Keratinocyte (primary cell): ENCODE measurements around the gene ABHD18. TPM values are rescaled to one million over a fixed set of nuclear protein-coding genes. Genes with fewer than 3 reads are reported as not detected.

ENCODE experiments used
- DNase-seq: peaks from one replicate; pipeline ENCODE4 v3.0.0-alpha.2; 2011; ENCODE audit warnings: low read depth, missing footprints, low spot score
- FAIRE-seq: peaks from 2 replicates; lab custom pipeline; 2011; peaks lifted over from hg19 to GRCh38; lab: Jason Lieb, UNC
- H2AFZ ChIP-seq: 2 replicates; pipeline ENCODE4 v1.6.0; 2012; ENCODE audit warnings: low read length, control low read depth, inconsistent platforms; ENCODE audit not compliant: control insufficient read depth
- H3K27ac ChIP-seq: 2 replicates; pipeline ENCODE4 v1.5.1; 2011; ENCODE audit warnings: low read length; ENCODE audit not compliant: control insufficient read depth, insufficient read depth
- H3K27me3 ChIP-seq: 3 replicates; pipeline ENCODE4 v1.6.0; 2011; ENCODE audit warnings: low read length; ENCODE audit not compliant: control insufficient read depth, insufficient read depth; ENCODE audit errors: extremely low read depth
- H3K36me3 ChIP-seq, 2 experiments: 2 replicates in 1 of 2; 3 replicates in 1 of 2; pipeline ENCODE4 v1.5.1; 2011; ENCODE audit warnings: low read length in 2 of 2, mild to moderate bottlenecking in 1 of 2; ENCODE audit not compliant: control insufficient read depth in 2 of 2, insufficient read depth in 2 of 2; ENCODE audit errors: extremely low read depth in 1 of 2
- H3K4me1 ChIP-seq: 3 replicates; pipeline ENCODE4 v1.5.1; 2011; ENCODE audit warnings: low read length; ENCODE audit not compliant: control insufficient read depth, insufficient read depth; ENCODE audit errors: extremely low read depth
- H3K4me2 ChIP-seq: 3 replicates; pipeline ENCODE4 v1.6.0; 2011; ENCODE audit warnings: low read depth, low read length; ENCODE audit not compliant: control insufficient read depth, insufficient read depth; ENCODE audit errors: extremely low read depth
- H3K4me3 ChIP-seq, 3 experiments: fragments of 200-600 bp in 1 of 3; sonication (generic) in 1 of 3; 2 replicates in 2 of 3; 3 replicates in 1 of 3; pipeline ENCODE4 v1.5.1; 2011 to 2016; ENCODE audit warnings: low read length in 3 of 3, mild to moderate bottlenecking in 3 of 3, control low read depth in 2 of 3, inconsistent platforms in 1 of 3, low read depth in 1 of 3, mixed read lengths in 1 of 3, mixed run types in 1 of 3, moderate library complexity in 1 of 3; ENCODE audit not compliant: control insufficient read depth in 2 of 3, insufficient read depth in 2 of 3; ENCODE audit errors: extremely low read depth in 1 of 3
- H3K79me2 ChIP-seq: 2 replicates; pipeline ENCODE4 v1.6.0; 2012; ENCODE audit warnings: low read length; ENCODE audit not compliant: control insufficient read depth, insufficient read depth
- H3K9ac ChIP-seq: 3 replicates; pipeline ENCODE4 v1.6.0; 2011; ENCODE audit warnings: low read length; ENCODE audit not compliant: control insufficient read depth, insufficient read depth; ENCODE audit errors: extremely low read depth
- H3K9me1 ChIP-seq: 3 replicates; pipeline ENCODE4 v1.6.0; 2011; ENCODE audit warnings: low read length; ENCODE audit not compliant: control insufficient read depth, insufficient read depth; ENCODE audit errors: extremely low read depth
- H3K9me3 ChIP-seq: 2 replicates; pipeline ENCODE4 v1.5.1; 2012; ENCODE audit warnings: low read depth, low read length; ENCODE audit not compliant: control insufficient read depth
- H4K20me1 ChIP-seq: 3 replicates; pipeline ENCODE4 v1.6.0; 2011; ENCODE audit warnings: low read length; ENCODE audit not compliant: control insufficient read depth, insufficient read depth; ENCODE audit errors: extremely low read depth
- CTCF ChIP-seq, 3 experiments: IDR thresholded peaks in 1 of 3; conservative IDR thresholded peaks in 1 of 3; optimal IDR thresholded peaks in 1 of 3; 2 replicates in 2 of 3; 3 replicates in 1 of 3; pipeline versions ENCODE3 to v1.5.1; 2011; ENCODE audit warnings: low read length in 3 of 3, mild to moderate bottlenecking in 3 of 3, moderate library complexity in 2 of 3, control low read depth in 1 of 3, inconsistent platforms in 1 of 3; ENCODE audit not compliant: insufficient read depth in 2 of 3; ENCODE audit errors: extremely low read depth in 1 of 3
- EZH2 ChIP-seq: IDR thresholded peaks from one replicate; pipeline ENCODE4 v1.6.1; 2012; ENCODE audit warnings: inconsistent platforms, mild to moderate bottlenecking, low read length, moderate library complexity
- dilution Hi-C: fragments of 300-500 bp; cut with MboI; formaldehyde crosslinking; loops from one replicate; pipeline ENCODE4 v1.7.0; 2020; ENCODE audit warnings: low sequenced_read_pairs; ENCODE audit not compliant: extremely low pct_ligation_motif_present
- polyA plus RNA-seq, 5 experiments: library from polyadenylated mRNA; depleted of rRNA in 3 of 5; stranded (reverse) in 3 of 5; stranded (forward) in 1 of 5; unstranded in 1 of 5; fragments of >200 nt; gene quantifications; 1 replicate in 1 of 5; 2 replicates in 3 of 5; 3 replicates in 1 of 5; pipeline versions ENCODE4 v1.2.1 to v1.2.3, GENCODE V29; 2011 to 2012; ENCODE audit warnings: missing spikeins in 2 of 5, low read depth in 1 of 5, low replicate concordance in 1 of 5

The ABHD18 gene
- polyA plus RNA-seq, 1 donor (not counting 4 experiments of a cell fraction or from before 2014, with no cell fraction given) = 4.6 TPM

GRCh38 chr4:128009428-128009827 lies 44.2 kb downstream of the ABHD18 start:
- Histone ChIP-seq H3K4me3 (no peak overlapping the region), H3K79me2 (no peaks in the 10 kb centered on the region), H4K20me1 (no peaks in the 10 kb centered on the region), H3K27me3 (no peaks in the 10 kb centered on the region), H3K4me1 (no peaks in the 10 kb centered on the region), H2AFZ (no peak overlapping the region), H3K9me3 (no peaks in the 10 kb centered on the region), H3K27ac (no peak overlapping the region), H3K36me3 (peaks cover 0 to 2% of the 10 kb centered on the region in 2 experiments), H3K9me1 (no peaks in the 10 kb centered on the region), H3K9ac (no peak overlapping the region), H3K4me2 (no peak overlapping the region)
- FAIRE-seq = no peak
- TF ChIP-seq CTCF (optimal IDR thresholded peaks at IDR 0.05 in 1 of 3, IDR thresholded peaks at IDR 0.05 in 1 of 3, conservative IDR thresholded peaks at IDR 0.05 in 1 of 3; ENCODE audit: extremely low read depth in 1 of 3, insufficient read depth in 2 of 3, low read length in 3 of 3) (no peak), EZH2 (no peak)
- DNase-seq = no peak
- dilution Hi-C loops = no loop called here

GRCh38 chr4:128025319-128025718 lies 60.1 kb downstream of the ABHD18 start:
- Histone ChIP-seq H3K27me3 (no peaks in the 10 kb centered on the region), H3K9ac (no peak overlapping the region), H3K79me2 (no peaks in the 10 kb centered on the region), H2AFZ (no peak overlapping the region), H3K4me1 (no peaks in the 10 kb centered on the region), H3K4me3 (no peak overlapping the region), H3K27ac (no peak overlapping the region), H3K9me3 (no peaks in the 10 kb centered on the region), H3K9me1 (no peaks in the 10 kb centered on the region), H3K4me2 (no peak overlapping the region), H3K36me3 (peaks cover 0 to 1% of the 10 kb centered on the region in 2 experiments), H4K20me1 (no peaks in the 10 kb centered on the region)
- FAIRE-seq = no peak
- no peak for DNase-seq
- dilution Hi-C loops = no loop called here
- TF ChIP-seq EZH2 (no peak), CTCF (optimal IDR thresholded peaks at IDR 0.05 in 1 of 3, IDR thresholded peaks at IDR 0.05 in 1 of 3, conservative IDR thresholded peaks at IDR 0.05 in 1 of 3; ENCODE audit: extremely low read depth in 1 of 3, insufficient read depth in 2 of 3, low read length in 3 of 3) (no peak)
